ENCODE data around the gene RAB44. TPM values are rescaled to one million over a fixed set of nuclear protein-coding genes. Genes with fewer than 3 reads are reported as not detected.
A peak's percentile ranks its signal among the peaks of the same experiment; 100 is the strongest.

RAB44 gene
- total and polyA plus RNA-seq, 2 of the 13 experiments (the other 11 are each of a cell fraction or from before 2014, with no cell fraction given): not detected

DNA sequence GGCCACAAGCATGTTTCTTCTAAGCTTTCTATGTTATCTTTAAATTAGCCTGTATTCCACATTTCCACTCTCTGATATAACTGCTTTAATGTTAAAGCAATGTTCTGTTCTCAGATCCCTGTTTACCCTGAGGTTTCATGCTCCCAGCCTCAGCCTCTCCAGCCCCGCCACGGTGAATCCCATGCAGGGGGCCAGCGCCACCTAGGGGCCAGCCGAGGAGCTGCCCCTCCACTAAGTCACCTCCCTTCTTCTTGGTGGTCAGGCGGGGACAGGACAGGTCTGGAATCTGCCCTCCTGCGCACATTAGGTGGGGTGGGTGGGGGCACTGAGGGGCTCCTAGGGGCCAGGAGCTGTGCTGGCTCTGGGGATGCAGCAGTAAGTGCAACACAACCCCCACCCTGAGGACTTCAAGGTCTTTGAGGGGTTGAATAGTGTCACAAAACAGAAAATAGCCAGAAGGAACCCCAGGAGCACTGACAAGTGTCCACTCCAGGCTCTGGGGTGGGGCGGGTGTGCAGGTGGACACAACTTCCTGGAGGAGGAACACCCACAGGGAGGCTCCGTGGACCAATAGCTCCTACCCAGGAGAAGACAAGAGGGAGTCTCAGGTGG lies 61.6 kb downstream of the RAB44 start (continued):
- TF ChIP-seq ZNF558 (CRISPR knock-in tag; IDR thresholded peaks at IDR 0.05; ENCODE audit: borderline replicate concordance) (no peak), RORA (CRISPR knock-in tag; IDR thresholded peaks at IDR 0.05) (no peak), ZNF883 (CRISPR knock-in tag; IDR thresholded peaks at IDR 0.05; ENCODE audit: not compliant biosample characterization) (no peak), HNRNPLL (IDR thresholded peaks at IDR 0.05; ENCODE audit: low read depth, low read length, poor library complexity, severe bottlenecking) (no peak), FOXA3 (CRISPR knock-in tag; IDR thresholded peaks at IDR 0.05) (peak; percentile 53), SRSF4 (IDR thresholded peaks at IDR 0.05; ENCODE audit: low read depth, low read length, poor library complexity, severe bottlenecking) (no peak), TRIM24 (CRISPR knock-in tag; IDR thresholded peaks at IDR 0.05) (no peak), GABPB1 (CRISPR knock-in tag; IDR thresholded peaks at IDR 0.05) (peak; percentile 34; the same call in 1 of the 2 replicates), NFIC (IDR thresholded peaks at IDR 0.05; ENCODE audit: low read length) (no peak), ZNF891 (CRISPR knock-in tag; IDR thresholded peaks at IDR 0.05) (no peak), ZZZ3 (CRISPR knock-in tag; IDR thresholded peaks at IDR 0.05; ENCODE audit: borderline replicate concordance) (no peak)
- TF ChIP-seq, protein P1, sequence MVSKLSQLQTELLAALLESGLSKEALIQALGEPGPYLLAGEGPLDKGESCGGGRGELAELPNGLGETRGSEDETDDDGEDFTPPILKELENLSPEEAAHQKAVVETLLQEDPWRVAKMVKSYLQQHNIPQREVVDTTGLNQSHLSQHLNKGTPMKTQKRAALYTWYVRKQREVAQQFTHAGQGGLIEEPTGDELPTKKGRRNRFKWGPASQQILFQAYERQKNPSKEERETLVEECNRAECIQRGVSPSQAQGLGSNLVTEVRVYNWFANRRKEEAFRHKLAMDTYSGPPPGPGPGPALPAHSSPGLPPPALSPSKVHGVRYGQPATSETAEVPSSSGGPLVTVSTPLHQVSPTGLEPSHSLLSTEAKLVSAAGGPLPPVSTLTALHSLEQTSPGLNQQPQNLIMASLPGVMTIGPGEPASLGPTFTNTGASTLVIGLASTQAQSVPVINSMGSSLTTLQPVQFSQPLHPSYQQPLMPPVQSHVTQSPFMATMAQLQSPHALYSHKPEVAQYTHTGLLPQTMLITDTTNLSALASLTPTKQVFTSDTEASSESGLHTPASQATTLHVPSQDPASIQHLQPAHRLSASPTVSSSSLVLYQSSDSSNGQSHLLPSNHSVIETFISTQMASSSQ (IDR thresholded peaks at IDR 0.05; ENCODE audit: low read depth): no peak
- TF ChIP-seq, protein P1 (CRISPR knock-in tag; IDR thresholded peaks at IDR 0.05; ENCODE audit: borderline replicate concordance): no peak
- TF ChIP-seq, protein P2, sequence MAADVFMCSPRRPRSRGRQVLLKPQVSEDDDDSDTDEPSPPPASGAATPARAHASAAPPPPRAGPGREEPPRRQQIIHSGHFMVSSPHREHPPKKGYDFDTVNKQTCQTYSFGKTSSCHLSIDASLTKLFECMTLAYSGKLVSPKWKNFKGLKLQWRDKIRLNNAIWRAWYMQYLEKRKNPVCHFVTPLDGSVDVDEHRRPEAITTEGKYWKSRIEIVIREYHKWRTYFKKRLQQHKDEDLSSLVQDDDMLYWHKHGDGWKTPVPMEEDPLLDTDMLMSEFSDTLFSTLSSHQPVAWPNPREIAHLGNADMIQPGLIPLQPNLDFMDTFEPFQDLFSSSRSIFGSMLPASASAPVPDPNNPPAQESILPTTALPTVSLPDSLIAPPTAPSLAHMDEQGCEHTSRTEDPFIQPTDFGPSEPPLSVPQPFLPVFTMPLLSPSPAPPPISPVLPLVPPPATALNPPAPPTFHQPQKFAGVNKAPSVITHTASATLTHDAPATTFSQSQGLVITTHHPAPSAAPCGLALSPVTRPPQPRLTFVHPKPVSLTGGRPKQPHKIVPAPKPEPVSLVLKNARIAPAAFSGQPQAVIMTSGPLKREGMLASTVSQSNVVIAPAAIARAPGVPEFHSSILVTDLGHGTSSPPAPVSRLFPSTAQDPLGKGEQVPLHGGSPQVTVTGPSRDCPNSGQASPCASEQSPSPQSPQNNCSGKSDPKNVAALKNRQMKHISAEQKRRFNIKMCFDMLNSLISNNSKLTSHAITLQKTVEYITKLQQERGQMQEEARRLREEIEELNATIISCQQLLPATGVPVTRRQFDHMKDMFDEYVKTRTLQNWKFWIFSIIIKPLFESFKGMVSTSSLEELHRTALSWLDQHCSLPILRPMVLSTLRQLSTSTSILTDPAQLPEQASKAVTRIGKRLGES (CRISPR knock-in tag; IDR thresholded peaks at IDR 0.05; ENCODE audit: borderline replicate concordance): no peak
- TF ChIP-seq, protein P3, sequence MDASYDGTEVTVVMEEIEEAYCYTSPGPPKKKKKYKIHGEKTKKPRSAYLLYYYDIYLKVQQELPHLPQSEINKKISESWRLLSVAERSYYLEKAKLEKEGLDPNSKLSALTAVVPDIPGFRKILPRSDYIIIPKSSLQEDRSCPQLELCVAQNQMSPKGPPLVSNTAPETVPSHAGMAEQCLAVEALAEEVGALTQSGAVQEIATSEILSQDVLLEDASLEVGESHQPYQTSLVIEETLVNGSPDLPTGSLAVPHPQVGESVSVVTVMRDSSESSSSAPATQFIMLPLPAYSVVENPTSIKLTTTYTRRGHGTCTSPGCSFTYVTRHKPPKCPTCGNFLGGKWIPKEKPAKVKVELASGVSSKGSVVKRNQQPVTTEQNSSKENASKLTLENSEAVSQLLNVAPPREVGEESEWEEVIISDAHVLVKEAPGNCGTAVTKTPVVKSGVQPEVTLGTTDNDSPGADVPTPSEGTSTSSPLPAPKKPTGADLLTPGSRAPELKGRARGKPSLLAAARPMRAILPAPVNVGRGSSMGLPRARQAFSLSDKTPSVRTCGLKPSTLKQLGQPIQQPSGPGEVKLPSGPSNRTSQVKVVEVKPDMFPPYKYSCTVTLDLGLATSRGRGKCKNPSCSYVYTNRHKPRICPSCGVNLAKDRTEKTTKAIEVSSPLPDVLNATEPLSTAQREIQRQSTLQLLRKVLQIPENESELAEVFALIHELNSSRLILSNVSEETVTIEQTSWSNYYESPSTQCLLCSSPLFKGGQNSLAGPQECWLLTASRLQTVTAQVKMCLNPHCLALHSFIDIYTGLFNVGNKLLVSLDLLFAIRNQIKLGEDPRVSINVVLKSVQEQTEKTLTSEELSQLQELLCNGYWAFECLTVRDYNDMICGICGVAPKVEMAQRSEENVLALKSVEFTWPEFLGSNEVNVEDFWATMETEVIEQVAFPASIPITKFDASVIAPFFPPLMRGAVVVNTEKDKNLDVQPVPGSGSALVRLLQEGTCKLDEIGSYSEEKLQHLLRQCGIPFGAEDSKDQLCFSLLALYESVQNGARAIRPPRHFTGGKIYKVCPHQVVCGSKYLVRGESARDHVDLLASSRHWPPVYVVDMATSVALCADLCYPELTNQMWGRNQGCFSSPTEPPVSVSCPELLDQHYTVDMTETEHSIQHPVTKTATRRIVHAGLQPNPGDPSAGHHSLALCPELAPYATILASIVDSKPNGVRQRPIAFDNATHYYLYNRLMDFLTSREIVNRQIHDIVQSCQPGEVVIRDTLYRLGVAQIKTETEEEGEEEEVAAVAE (CRISPR knock-in tag; IDR thresholded peaks at IDR 0.05; ENCODE audit: borderline replicate concordance): no peak
- TF ChIP-seq, protein P4, sequence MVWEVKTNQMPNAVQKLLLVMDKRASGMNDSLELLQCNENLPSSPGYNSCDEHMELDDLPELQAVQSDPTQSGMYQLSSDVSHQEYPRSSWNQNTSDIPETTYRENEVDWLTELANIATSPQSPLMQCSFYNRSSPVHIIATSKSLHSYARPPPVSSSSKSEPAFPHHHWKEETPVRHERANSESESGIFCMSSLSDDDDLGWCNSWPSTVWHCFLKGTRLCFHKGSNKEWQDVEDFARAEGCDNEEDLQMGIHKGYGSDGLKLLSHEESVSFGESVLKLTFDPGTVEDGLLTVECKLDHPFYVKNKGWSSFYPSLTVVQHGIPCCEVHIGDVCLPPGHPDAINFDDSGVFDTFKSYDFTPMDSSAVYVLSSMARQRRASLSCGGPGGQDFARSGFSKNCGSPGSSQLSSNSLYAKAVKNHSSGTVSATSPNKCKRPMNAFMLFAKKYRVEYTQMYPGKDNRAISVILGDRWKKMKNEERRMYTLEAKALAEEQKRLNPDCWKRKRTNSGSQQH (CRISPR knock-in tag; IDR thresholded peaks at IDR 0.05; ENCODE audit: low read depth): no peak
